Memory B cell (primary cell): ENCODE measurements around the gene ISL2.
"Not testable (repeated sequence)": the region's sequence is repeated elsewhere in the genome, so short reads cannot be mapped to it uniquely, and the experiment has no call there.

ENCODE experiments used
- ATAC-seq: fragments of 150-1000 bp; cut with Tn5 transposase; 2 replicates; pipeline ENCODE4 v1.10.0; 2021; ENCODE audit warnings: low read depth, mild to moderate bottlenecking, moderate library complexity
- DNase-seq, 2 donors: peaks; one replicate each; pipeline ENCODE4 v3.0.0; 2022; ENCODE audit warnings: low spot score in 2 of 2
- H3K27ac Mint-ChIP-seq: one replicate; pipeline ENCODE4 v1.8.0; 2022; ENCODE audit warnings: mild to moderate bottlenecking, moderate library complexity, mixed read lengths
- H3K27me3 Mint-ChIP-seq: one replicate; pipeline ENCODE4 v1.8.0; 2022; ENCODE audit warnings: mixed read lengths
- H3K36me3 Mint-ChIP-seq: one replicate; pipeline ENCODE4 v1.8.0; 2022; ENCODE audit warnings: mild to moderate bottlenecking, mixed read lengths
- H3K4me1 Mint-ChIP-seq: one replicate; pipeline ENCODE4 v1.8.0; 2022; ENCODE audit warnings: mixed read lengths
- H3K4me3 Mint-ChIP-seq: one replicate; pipeline ENCODE4 v1.8.0; 2022; ENCODE audit warnings: mild to moderate bottlenecking, moderate library complexity, mixed read lengths
- H3K9me3 Mint-ChIP-seq: one replicate; pipeline ENCODE4 v1.8.0; 2022; ENCODE audit warnings: mixed read lengths

ISL2 gene

DNA sequence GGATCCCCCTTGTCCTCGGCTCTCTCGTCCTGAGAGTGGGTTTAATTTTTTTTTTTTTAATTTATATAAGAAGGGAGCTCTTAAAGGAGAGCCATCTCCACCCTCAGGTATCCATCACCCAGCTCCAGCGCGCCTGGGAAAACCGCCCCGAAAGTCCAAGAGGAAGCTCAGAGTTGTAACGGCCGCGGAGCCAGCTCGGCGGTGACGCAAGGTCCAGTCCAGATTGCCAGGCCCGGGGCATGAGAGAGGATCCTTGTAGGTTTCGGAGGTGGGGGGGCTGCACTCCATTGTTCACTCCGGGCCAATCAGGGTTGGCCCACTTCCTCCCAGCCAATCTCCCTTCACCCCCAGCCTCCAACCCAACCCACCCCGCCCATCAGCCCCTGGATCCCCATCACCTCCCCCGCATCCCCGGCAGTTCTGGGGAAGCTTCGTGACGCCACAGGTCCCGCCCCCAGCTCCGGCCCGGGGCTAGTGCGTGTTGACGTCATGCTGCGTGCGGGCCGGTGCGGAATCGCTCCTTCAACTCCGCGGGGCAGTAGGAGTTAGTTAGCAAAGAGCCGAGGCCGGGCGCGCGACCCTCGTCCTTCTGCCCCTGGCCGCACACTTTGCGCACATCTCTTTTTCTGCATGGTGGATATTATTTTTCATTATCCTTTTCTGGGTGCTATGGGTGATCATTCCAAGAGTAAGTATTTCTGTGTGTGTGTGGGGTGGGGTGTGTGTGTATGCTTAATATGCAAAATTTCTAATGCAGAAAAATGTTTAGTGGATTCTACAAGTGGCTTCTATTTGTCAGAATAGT lies at the start of gene ISL2:
TSS of gene ISL2 (plus strand) at position 520 of the 805 bp plus-strand sequence. CDS start at position 631, 111 bp downstream.
- DNase-seq (peak in 1 of 2 donors; percentile 42), ATAC-seq (peak; percentile 38)

DNA sequence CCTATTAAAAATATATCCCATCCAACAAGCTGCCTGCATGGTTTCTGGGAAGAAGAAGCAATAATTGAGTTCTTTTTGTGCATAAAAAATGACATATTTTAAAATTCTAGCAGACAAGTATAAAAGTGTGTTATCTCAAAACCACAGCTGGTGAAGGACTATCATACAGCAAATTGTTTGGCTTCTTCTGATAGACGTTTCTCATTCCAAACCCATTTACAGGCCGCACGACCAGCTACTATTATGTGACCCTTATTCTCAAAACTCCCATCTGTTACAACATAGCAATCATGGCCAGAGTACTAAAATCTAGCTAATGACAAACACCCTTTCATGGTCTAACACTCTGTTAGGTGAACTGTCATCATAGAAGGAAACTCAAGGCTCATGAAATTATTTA lies 47.0 kb upstream of the ISL2 start:
- DNase-seq (no peak), ATAC-seq (no peak)
- no peak overlapping the region for H3K27ac Mint-ChIP-seq
- peaks cover 16% of the 10 kb centered on the region for H3K4me1 Mint-ChIP-seq
- H3K36me3 Mint-ChIP-seq = peaks cover 20% of the 10 kb centered on the region
- no peaks in the 10 kb centered on the region for H3K27me3 Mint-ChIP-seq
- no peak overlapping the region for H3K4me3 Mint-ChIP-seq
- H3K9me3 Mint-ChIP-seq = no peaks in the 10 kb centered on the region

More for the DNA sequence above, at the start of gene ISL2:
- H3K4me1 Mint-ChIP-seq = peaks cover 42% of the 10 kb centered on the region
- H3K27me3 Mint-ChIP-seq = peaks cover 33% of the 10 kb centered on the region
- peaks cover 3% of the 10 kb centered on the region for H3K9me3 Mint-ChIP-seq
- H3K4me3 Mint-ChIP-seq = peak within 1 kb of the TSS; percentile 82
- peaks cover 4% of the 10 kb centered on the region for H3K36me3 Mint-ChIP-seq
- H3K27ac Mint-ChIP-seq = peak within 1 kb of the TSS; percentile 87

DNA sequence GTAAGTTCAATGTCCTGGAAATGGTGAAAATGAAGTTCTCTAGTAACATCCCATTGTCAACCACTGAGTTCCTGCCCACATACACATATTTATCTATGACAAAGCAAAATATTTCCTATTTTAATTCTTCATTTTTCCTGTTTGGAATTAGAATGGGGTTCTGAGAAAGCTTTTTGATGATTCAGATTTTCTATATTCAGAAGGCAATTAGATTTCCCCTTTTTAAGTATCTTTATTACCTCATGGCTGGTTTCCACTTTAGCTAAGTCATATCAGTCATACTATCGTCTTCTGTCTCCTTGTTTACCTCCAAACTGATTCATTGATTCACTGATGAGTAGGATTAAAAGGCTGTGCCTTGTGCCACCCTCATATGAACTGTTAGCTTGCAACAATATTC lies 43.2 kb upstream of the ISL2 start:
- Mint-ChIP-seq H3K4me3 (no peak overlapping the region), H3K27ac (peak overlapping the region; percentile 72), H3K27me3 (no peaks in the 10 kb centered on the region), H3K36me3 (peaks cover 19% of the 10 kb centered on the region), H3K4me1 (peaks cover 13% of the 10 kb centered on the region), H3K9me3 (no peaks in the 10 kb centered on the region)
- ATAC-seq (no peak), DNase-seq (no peak)

DNA sequence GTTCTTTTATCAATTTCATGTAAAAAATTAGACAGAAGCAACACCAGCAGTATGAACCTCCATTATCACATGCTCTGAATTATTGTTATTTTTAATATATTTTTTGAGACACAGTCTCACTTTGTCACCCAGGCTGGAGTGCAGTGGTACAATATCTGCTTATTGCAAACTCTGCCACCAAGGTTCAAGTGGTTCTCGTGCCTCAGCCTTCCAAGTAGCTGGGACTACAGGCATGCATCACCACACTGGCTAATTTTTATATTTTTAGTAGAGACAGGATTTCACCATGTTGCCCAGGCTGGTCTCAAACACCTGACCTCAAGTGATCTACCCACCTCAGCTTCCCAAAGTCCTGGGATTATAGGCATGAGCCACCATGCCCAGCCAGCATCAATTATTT lies 42.1 kb upstream of the ISL2 start:
- peaks cover 21% of the 10 kb centered on the region for H3K36me3 Mint-ChIP-seq
- H3K9me3 Mint-ChIP-seq, H3K27me3 Mint-ChIP-seq, H3K4me3 Mint-ChIP-seq, ATAC-seq, DNase-seq: not testable (repeated sequence)
- peaks cover 17% of the 10 kb centered on the region for H3K4me1 Mint-ChIP-seq
- peak overlapping the region; percentile 60 for H3K27ac Mint-ChIP-seq

DNA sequence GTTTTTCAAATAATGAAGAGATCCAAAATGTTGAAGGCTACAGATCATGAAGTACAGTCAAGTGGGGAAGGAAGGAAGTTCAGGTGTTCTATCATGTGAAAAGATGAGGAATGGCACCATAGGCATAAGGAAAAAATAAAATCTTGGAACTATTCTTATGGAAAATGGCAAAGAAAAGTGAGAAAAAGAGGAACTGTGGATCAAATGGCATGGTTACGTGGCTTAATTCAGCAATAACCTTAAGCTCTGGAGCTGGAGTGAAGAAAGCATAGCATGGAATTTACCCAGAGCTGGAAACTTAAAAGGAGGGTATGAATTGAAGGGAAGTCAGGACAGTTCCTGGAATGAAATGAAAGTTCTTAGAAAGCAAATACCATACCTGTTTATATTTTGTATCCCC lies 39.7 kb upstream of the ISL2 start:
- DNase-seq (no peak), ATAC-seq (no peak)
- peaks cover 10% of the 10 kb centered on the region for H3K36me3 Mint-ChIP-seq
- no peaks in the 10 kb centered on the region for H3K27me3 Mint-ChIP-seq
- H3K4me1 Mint-ChIP-seq = peaks cover 19% of the 10 kb centered on the region
- no peak overlapping the region for H3K4me3 Mint-ChIP-seq
- no peak overlapping the region for H3K27ac Mint-ChIP-seq
- H3K9me3 Mint-ChIP-seq = no peaks in the 10 kb centered on the region

DNA sequence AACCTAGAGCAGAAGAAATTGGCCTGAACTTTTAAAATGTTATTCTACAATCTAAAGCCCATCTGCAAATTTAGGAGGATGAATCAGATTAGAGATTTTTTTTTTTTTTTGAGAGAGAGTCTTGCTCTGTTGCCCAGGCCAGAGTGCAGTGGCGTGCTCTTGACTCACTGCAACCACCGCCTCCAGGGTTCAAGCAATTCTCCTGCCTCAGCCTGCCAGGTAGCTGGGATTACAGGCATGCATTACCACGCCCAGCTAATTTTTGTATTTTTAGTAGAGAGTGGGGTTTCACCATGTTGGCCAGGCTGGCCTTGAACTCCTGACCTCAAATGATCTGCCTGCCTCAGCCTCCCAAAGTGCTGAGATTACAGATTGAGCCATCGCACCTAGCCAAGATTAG lies 38.6 kb upstream of the ISL2 start:
- DNase-seq, H3K27me3 Mint-ChIP-seq, ATAC-seq, H3K4me3 Mint-ChIP-seq, H3K27ac Mint-ChIP-seq, H3K36me3 Mint-ChIP-seq, H3K9me3 Mint-ChIP-seq: not testable (repeated sequence)
- H3K4me1 Mint-ChIP-seq = peaks cover 19% of the 10 kb centered on the region

DNA sequence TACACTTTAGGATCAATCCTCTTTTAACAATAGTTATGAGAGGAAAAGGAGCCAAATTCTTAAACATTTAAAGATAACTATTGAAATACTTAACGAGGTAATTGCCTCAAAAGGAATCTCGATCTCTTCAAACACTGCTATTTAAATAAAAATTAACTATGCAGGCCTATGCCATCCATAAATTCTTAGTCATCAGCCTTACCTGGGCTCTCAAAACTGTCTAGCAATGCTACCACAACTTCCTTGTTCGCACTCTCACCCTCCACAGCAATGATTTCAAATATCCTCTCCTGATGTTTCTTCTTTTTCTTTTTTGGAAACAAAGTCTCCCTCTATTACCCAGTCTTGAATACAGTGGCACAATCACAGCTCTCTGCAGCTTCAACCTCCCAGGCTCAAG lies 37.6 kb upstream of the ISL2 start:
- H3K9me3 Mint-ChIP-seq = no peaks in the 10 kb centered on the region
- no peak for ATAC-seq
- peaks cover 7% of the 10 kb centered on the region for H3K36me3 Mint-ChIP-seq
- H3K27me3 Mint-ChIP-seq = no peaks in the 10 kb centered on the region
- no peak overlapping the region for H3K4me3 Mint-ChIP-seq
- H3K27ac Mint-ChIP-seq = no peak overlapping the region
- peaks cover 20% of the 10 kb centered on the region for H3K4me1 Mint-ChIP-seq
- no peak for DNase-seq

DNA sequence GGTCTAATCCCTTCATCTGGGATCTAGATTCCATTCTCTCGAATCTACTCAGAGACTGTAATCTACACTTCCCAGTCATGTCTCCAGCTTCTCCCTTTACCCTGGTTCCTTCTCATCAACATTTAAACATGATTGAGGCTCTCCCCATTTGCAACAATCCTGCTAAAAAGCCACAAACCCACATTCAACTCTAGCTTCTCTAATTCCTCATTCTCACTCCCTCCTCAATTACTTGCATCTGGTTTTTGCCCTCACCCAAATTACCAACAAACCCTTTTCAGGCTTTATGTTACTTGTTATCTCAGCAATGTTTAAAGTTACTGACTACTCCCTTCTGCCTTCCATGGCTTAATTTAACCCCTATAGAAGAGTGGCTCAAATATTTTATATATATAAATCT lies 36.8 kb upstream of the ISL2 start:
- DNase-seq = no peak
- H3K4me1 Mint-ChIP-seq = peaks cover 16% of the 10 kb centered on the region
- ATAC-seq = no peak
- H3K9me3 Mint-ChIP-seq = no peaks in the 10 kb centered on the region
- H3K36me3 Mint-ChIP-seq = peaks cover 7% of the 10 kb centered on the region
- H3K27ac Mint-ChIP-seq = no peak overlapping the region
- no peak overlapping the region for H3K4me3 Mint-ChIP-seq
- H3K27me3 Mint-ChIP-seq = no peaks in the 10 kb centered on the region

DNA sequence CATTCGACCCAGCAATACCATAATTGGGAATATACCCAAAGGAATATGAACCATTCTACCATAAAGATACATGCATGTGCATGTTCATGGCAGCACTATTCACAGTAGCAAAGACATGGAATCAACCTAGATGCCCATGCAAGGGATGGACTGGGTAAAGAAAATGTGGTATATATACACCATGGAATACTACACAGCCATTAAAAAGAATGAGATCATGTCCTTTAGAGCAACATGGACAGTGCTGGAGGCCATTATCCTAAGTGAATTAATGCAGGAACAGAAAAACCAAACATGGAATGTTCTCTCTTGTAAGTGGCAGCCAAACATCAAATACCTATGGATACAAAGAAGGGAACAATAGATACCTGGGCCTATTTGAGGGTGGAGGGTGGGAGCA lies 32.7 kb upstream of the ISL2 start:
- peaks cover 6% of the 10 kb centered on the region for H3K36me3 Mint-ChIP-seq
- no peak overlapping the region for H3K27ac Mint-ChIP-seq
- peaks cover 3% of the 10 kb centered on the region for H3K9me3 Mint-ChIP-seq
- peaks cover 21% of the 10 kb centered on the region for H3K4me1 Mint-ChIP-seq
- ATAC-seq = no peak
- H3K27me3 Mint-ChIP-seq = no peaks in the 10 kb centered on the region
- no peak overlapping the region for H3K4me3 Mint-ChIP-seq
- no peak for DNase-seq

DNA sequence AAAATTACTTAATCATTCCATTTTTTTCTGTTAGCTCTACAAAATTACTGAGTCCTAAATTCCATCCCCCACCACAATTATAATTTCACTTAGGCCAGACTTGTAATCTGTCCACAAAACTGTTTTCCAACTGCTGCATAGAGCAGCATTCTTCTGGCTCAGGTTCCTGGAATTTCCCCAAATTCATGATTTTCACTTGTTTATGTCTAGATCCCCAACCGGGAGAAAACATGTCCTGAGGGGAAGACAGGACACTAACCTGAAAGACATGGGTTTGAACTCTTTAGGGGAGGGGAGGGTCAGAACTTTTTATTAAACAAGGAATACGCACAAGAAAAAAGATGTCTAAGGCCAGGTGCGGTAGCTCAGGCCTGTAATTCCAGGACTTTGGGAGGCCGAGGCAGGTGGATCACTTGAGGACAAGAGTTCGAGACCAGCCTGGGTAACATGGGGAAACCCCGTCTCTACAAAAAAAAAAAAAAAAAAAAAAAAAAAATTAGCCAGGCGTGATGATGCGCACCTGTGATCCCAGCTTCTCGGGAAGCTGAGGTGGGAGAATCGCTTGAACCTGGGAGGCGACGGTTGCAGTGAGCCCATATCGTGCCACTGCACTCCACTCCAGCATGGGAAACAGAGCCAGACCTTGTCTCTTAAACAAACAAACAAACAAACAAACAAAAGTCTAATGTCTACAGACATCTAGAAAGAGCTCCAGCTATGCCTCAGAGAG lies 26.8 kb upstream of the ISL2 start:
- H3K27me3 Mint-ChIP-seq = no peaks in the 10 kb centered on the region
- peaks cover 3% of the 10 kb centered on the region for H3K36me3 Mint-ChIP-seq
- DNase-seq (no peak), ATAC-seq (no peak)
- H3K27ac Mint-ChIP-seq = peak overlapping the region; percentile 45
- H3K4me3 Mint-ChIP-seq = peak overlapping the region; percentile 71
- H3K9me3 Mint-ChIP-seq = peaks cover 3% of the 10 kb centered on the region
- peaks cover 31% of the 10 kb centered on the region for H3K4me1 Mint-ChIP-seq

DNA sequence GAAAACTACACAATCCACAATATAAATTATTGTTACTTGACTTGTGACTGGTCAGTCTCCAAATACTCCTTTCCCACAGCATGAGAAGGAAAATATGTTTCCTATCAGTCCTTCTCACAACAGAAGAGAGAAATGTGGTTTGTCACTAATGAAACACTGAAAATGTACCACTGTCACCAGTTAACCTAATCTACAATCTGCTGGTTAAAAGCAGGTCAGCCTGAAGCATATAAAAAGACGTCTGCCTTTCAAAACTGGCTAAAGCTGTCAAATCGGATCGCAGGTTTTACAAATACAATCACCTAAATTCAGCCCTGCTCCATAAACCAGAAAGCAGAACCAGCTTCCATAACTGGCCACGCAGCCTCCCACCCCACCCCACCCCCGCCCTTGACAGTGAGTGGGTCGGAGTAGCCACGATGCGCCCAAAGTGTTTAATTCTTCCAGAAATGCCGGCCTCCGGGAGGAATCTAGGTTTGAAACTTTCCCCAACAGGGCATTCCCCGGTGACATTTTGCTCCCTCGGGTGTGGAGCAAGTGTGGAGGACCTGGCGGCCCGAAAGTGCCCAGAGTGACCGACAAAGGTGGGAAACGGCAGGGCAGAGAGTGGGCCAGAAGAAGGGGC lies 26.0 kb upstream of the ISL2 start:
- Mint-ChIP-seq H3K27me3 (no peaks in the 10 kb centered on the region), H3K4me1 (peaks cover 26% of the 10 kb centered on the region), H3K4me3 (peak overlapping the region; percentile 89), H3K36me3 (no peaks in the 10 kb centered on the region), H3K9me3 (no peaks in the 10 kb centered on the region), H3K27ac (peak overlapping the region; percentile 45)
- DNase-seq (no peak), ATAC-seq (peak; percentile 0)

DNA sequence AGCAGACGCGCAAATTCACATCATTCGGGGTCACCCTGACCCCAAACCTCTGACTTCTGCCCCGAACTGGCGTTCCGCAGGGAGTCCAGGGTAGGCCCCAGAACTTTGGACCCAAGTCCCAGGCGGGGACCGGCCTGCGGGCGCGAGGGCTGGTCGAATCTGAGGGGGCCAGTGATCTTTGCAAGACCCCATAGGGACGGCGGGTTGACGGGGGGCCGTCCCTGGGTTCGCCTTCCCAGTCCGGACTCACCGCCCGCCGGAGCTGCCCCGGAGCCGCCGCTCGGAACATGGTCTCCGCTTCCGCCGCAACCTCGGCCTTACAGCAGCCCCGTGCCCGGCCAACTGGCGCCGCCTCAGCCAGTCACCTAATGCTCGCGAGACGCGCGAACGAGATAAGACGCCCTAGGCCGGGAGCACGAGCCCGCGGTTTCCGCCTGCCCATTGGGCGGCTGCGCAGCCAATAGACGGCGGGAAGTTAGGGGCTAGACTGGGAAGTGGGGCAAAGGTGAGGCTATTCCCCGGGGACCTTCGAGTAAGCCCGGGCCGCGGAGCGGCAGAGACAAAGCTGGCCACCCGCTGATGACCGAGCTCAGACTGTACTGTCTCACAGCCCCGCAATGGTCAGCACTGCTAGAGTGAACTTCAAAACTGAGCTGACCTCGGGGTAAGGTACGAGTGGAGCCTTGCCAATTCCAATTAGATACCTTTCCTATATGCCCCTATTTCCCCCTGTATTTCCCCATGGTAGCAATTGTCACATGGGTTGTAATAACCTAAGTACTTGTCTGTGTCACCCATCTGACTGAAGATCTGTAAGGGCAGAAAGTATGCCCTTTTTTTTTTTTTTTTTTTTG lies 25.2 kb upstream of the ISL2 start, which contains the start of gene ETFA:
TSS of gene ETFA (minus strand) at position 370 of the 854 bp plus-strand sequence. CDS start at position 289, 81 bp downstream.
- Mint-ChIP-seq H3K4me3 (peak within 1 kb of the TSS; percentile 89), H3K4me1 (peaks cover 23% of the 10 kb centered on the region), H3K27ac (peak within 1 kb of the TSS; percentile 87), H3K36me3 (no peaks in the 10 kb centered on the region), H3K27me3 (no peaks in the 10 kb centered on the region), H3K9me3 (no peaks in the 10 kb centered on the region)
- DNase-seq = peak; percentile 87 to 88
- peak; percentile 97 for ATAC-seq

DNA sequence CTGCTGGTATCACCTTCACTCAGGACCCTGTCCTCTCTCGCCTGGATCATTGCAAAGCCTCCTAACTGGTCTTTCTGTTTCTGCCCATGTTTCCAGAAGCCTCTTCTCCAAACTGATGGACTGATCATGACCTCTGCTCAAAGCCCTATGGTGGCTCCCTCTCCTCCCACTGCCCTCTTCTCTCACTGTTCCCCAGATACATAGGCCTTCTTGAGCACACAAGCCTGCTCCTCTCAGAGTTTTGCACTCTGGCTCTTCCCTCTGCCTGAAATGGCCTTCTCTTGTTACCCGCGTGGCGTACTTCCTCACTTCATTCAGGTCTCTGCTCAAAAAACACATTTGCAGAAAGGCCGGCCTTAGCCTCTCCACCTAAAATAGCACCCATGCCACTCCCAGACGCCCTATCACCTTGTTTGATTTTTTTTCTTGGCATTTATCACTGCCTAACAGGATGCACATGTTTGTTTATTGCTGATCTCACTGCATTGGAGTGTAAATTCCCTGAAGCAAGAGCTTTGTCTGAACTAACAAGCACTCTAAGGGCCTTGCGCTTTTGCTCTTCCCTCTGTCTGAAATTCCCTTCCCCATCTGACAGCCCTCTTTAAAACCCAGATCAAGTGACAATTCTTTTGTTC lies 23.9 kb upstream of the ISL2 start:
- no peak overlapping the region for H3K27ac Mint-ChIP-seq
- no peaks in the 10 kb centered on the region for H3K36me3 Mint-ChIP-seq
- no peak for ATAC-seq
- no peaks in the 10 kb centered on the region for H3K9me3 Mint-ChIP-seq
- peaks cover 21% of the 10 kb centered on the region for H3K4me1 Mint-ChIP-seq
- peak overlapping the region; percentile 89 for H3K4me3 Mint-ChIP-seq
- DNase-seq = no peak
- no peaks in the 10 kb centered on the region for H3K27me3 Mint-ChIP-seq
